GM15510 (cell line): ENCODE data around the gene REXO5.

Experiments
- POLR2A ChIP-seq: IDR thresholded peaks from 3 replicates; pipeline ENCODE4 v1.6.1; 2011; ENCODE audit warnings: borderline replicate concordance; ENCODE audit not compliant: insufficient read length; ENCODE audit errors: extremely low read depth

REXO5 gene

GRCh38 chr16:20806168-20807050, at the start of gene REXO5, which contains the start of gene ERI2:
TSS of gene REXO5 (plus strand) at chr16:20806527. CDS start at chr16:20806954, 427 bp downstream.
TSS of gene ERI2 (minus strand) at chr16:20806472. CDS start at chr16:20806430, 42 bp downstream.
- TF ChIP-seq POLR2A, result peak; percentile 85

GRCh38 chr16:20760346-20760745, 46.0 kb upstream of the REXO5 start:
- no peak for TF ChIP-seq POLR2A

GRCh38 chr16:20761175-20761574, 45.2 kb upstream of the REXO5 start:
- TF ChIP-seq POLR2A, result no peak

GRCh38 chr16:20762404-20763123, 43.8 kb upstream of the REXO5 start:
- TF ChIP-seq POLR2A, result no peak

GRCh38 chr16:20763461-20764232, 42.7 kb upstream of the REXO5 start, which contains the start of gene ACSM3:
TSS of gene ACSM3 (plus strand) at chr16:20764014. CDS start at chr16:20770035, 6,021 bp downstream.
- peak; percentile 15 for TF ChIP-seq POLR2A

- no peak for TF ChIP-seq POLR2A
Observed at GRCh38 chr16:20765732-20766131, 40.6 kb upstream of the REXO5 start.

GRCh38 chr16:20766294-20766693, 40.0 kb upstream of the REXO5 start:
- no peak for TF ChIP-seq POLR2A

- no peak for TF ChIP-seq POLR2A
Observed at GRCh38 chr16:20767577-20767976, 38.8 kb upstream of the REXO5 start.

GRCh38 chr16:20768121-20768520, 38.2 kb upstream of the REXO5 start:
- TF ChIP-seq POLR2A, result no peak

- no peak for TF ChIP-seq POLR2A
Observed at GRCh38 chr16:20768818-20769217, 37.5 kb upstream of the REXO5 start.

GRCh38 chr16:20773679-20774078, 32.6 kb upstream of the REXO5 start:
- no peak for TF ChIP-seq POLR2A

GRCh38 chr16:20774703-20775362, 31.5 kb upstream of the REXO5 start:
- no peak for TF ChIP-seq POLR2A

- no peak for TF ChIP-seq POLR2A
Observed at GRCh38 chr16:20781697-20782096, 24.6 kb upstream of the REXO5 start.

GRCh38 chr16:20782470-20782869, 23.9 kb upstream of the REXO5 start:
- TF ChIP-seq POLR2A, result no peak
